Measurements from ENCODE around the gene XPR1.
"Not testable (repeated sequence)": the region's sequence is repeated elsewhere in the genome, so short reads cannot be mapped to it uniquely, and the experiment has no call there.

Gene XPR1

GRCh38 chr1:180789460-180789859, 157.6 kb downstream of the XPR1 start:
- Histone ChIP-seq H3K36me3 (ENCODE audit: insufficient read depth, low read length) (peaks cover 5% of the 10 kb centered on the region), H3K4me3 (ENCODE audit: low read depth in 1 of 2, low read length in 2 of 2) (no peak overlapping the region), H3K27ac (ENCODE audit: low read depth, low read length) (no peak overlapping the region), H3K27me3 (ENCODE audit: control insufficient read depth in 1 of 2, insufficient read depth in 2 of 2, low read length in 2 of 2) (no peaks in the 10 kb centered on the region), H3K9ac (ENCODE audit: low read length) (no peak overlapping the region), H3K4me1 (ENCODE audit: insufficient read depth, low read length) (no peaks in the 10 kb centered on the region), H3K9me3 (ENCODE audit: low read length) (no peaks in the 10 kb centered on the region)

GRCh38 chr1:180791152-180791551, 159.3 kb downstream of the XPR1 start:
- not testable (repeated sequence) for H3K27me3 ChIP-seq (ENCODE audit: control insufficient read depth in 1 of 2, insufficient read depth in 2 of 2, low read length in 2 of 2); H3K36me3 ChIP-seq (ENCODE audit: insufficient read depth, low read length); H3K9ac ChIP-seq (ENCODE audit: low read length); H3K27ac ChIP-seq (ENCODE audit: low read depth, low read length); H3K4me1 ChIP-seq (ENCODE audit: insufficient read depth, low read length); H3K9me3 ChIP-seq (ENCODE audit: low read length); H3K4me3 ChIP-seq (ENCODE audit: low read depth in 1 of 2, low read length in 2 of 2)

- Histone ChIP-seq H3K4me3 (ENCODE audit: low read depth in 1 of 2, low read length in 2 of 2) (no peak overlapping the region), H3K27me3 (ENCODE audit: control insufficient read depth in 1 of 2, insufficient read depth in 2 of 2, low read length in 2 of 2) (no peaks in the 10 kb centered on the region), H3K4me1 (ENCODE audit: insufficient read depth, low read length) (no peaks in the 10 kb centered on the region), H3K9ac (ENCODE audit: low read length) (no peak overlapping the region), H3K27ac (ENCODE audit: low read depth, low read length) (no peak overlapping the region), H3K9me3 (ENCODE audit: low read length) (no peaks in the 10 kb centered on the region), H3K36me3 (ENCODE audit: insufficient read depth, low read length) (peaks cover 5% of the 10 kb centered on the region)
Measured at GRCh38 chr1:180791806-180792205, 160.0 kb downstream of the XPR1 start.

GRCh38 chr1:180793451-180793850, 161.6 kb downstream of the XPR1 start:
- Histone ChIP-seq H3K27ac (ENCODE audit: low read depth, low read length) (no peak overlapping the region), H3K9me3 (ENCODE audit: low read length) (no peaks in the 10 kb centered on the region), H3K36me3 (ENCODE audit: insufficient read depth, low read length) (peaks cover 5% of the 10 kb centered on the region), H3K9ac (ENCODE audit: low read length) (no peak overlapping the region), H3K4me3 (ENCODE audit: low read depth in 1 of 2, low read length in 2 of 2) (no peak overlapping the region), H3K27me3 (ENCODE audit: control insufficient read depth in 1 of 2, insufficient read depth in 2 of 2, low read length in 2 of 2) (no peaks in the 10 kb centered on the region), H3K4me1 (ENCODE audit: insufficient read depth, low read length) (no peaks in the 10 kb centered on the region)

DNA sequence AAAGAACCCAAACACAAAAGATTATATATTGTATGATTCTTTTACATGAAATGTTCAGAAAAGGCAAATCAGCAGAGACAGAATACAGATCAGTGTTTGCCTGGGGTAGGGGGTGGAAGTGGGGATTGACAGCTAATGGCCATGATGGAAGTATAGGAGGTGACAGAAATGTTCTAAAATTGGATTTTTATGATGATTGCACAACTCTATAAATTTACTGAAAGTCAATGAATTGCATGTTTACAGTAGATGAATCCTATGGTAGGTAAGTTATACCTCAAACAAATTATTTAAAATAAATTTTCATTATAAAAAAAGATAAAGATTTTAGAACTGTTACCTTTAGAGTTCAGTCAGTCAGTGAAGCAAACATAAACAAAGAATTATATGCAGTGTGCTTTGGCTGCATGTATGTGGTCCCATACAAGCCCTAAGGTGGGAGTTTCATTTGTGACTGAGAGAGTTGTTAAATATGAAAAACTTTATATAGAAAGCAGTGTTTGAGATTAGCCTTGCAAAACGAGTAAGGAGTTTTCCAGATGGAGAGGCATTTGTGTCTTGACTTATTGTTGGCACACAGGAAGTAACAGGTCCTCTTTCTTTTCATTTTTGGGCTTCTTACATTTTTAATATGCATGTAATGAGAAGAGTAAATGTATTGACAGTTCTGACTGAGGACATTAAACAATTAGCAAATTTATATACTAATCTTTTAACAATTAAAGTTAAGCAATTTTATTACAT, 165.2 kb downstream of the XPR1 start:
- Histone ChIP-seq H3K36me3 (ENCODE audit: insufficient read depth, low read length) (no peaks in the 10 kb centered on the region), H3K27ac (ENCODE audit: low read depth, low read length) (no peak overlapping the region), H3K9me3 (ENCODE audit: low read length) (no peaks in the 10 kb centered on the region), H3K27me3 (ENCODE audit: control insufficient read depth in 1 of 2, insufficient read depth in 2 of 2, low read length in 2 of 2) (no peaks in the 10 kb centered on the region), H3K4me1 (ENCODE audit: insufficient read depth, low read length) (no peaks in the 10 kb centered on the region), H3K9ac (ENCODE audit: low read length) (no peak overlapping the region), H3K4me3 (ENCODE audit: low read depth in 1 of 2, low read length in 2 of 2) (no peak overlapping the region)

- H3K36me3 ChIP-seq (ENCODE audit: insufficient read depth, low read length), result no peaks in the 10 kb centered on the region
- no peak overlapping the region for H3K4me3 ChIP-seq (ENCODE audit: low read depth in 1 of 2, low read length in 2 of 2)
- H3K27ac ChIP-seq (ENCODE audit: low read depth, low read length), result no peak overlapping the region
- no peak overlapping the region for H3K9ac ChIP-seq (ENCODE audit: low read length)
- H3K27me3 ChIP-seq (ENCODE audit: control insufficient read depth in 1 of 2, insufficient read depth in 2 of 2, low read length in 2 of 2), result no peaks in the 10 kb centered on the region
- H3K4me1 ChIP-seq (ENCODE audit: insufficient read depth, low read length), result no peaks in the 10 kb centered on the region
- no peaks in the 10 kb centered on the region for H3K9me3 ChIP-seq (ENCODE audit: low read length)
Measured at GRCh38 chr1:180800945-180801344, 169.1 kb downstream of the XPR1 start.

DNA sequence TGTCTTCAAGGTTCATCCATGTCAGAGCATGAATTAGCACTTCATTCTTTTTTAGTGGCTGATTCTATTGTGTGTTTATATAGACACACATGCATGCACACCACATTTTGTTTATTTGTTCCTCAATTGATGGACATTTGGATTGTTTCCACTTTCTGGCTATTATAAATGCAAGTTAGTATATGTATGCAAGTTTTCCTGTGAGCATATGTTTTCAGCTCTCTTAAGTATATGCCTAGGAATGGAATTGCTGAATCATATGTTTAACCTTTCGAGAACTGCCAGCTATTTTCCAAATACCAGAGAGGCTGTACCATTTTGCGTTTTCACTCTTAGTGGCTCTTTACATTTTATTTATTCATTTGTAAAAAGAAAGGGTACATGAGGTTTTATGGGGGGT, 171.0 kb downstream of the XPR1 start:
- Histone ChIP-seq H3K4me1 (ENCODE audit: insufficient read depth, low read length) (no peaks in the 10 kb centered on the region), H3K4me3 (ENCODE audit: low read depth in 1 of 2, low read length in 2 of 2) (no peak overlapping the region), H3K9me3 (ENCODE audit: low read length) (no peaks in the 10 kb centered on the region), H3K27me3 (ENCODE audit: control insufficient read depth in 1 of 2, insufficient read depth in 2 of 2, low read length in 2 of 2) (no peaks in the 10 kb centered on the region), H3K9ac (ENCODE audit: low read length) (no peak overlapping the region), H3K36me3 (ENCODE audit: insufficient read depth, low read length) (no peaks in the 10 kb centered on the region), H3K27ac (ENCODE audit: low read depth, low read length) (no peak overlapping the region)

DNA sequence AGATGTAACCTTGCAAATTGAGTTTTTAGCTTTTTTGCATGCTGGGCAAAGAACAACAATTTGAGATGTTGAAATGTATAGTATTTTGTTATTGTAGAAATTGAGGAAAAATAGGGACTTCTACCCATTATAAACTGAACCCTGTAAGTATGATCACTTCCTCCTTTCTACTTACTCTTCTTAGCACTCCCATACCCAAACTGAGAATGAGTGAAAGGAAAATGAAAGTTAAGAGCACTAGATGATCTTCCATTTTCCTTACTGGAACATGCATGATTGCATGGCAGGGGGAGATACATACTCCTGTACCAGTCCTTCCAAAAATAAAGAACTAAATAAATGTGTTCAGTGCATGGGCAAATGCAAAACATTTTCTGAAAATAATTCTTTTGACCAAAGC, 173.5 kb downstream of the XPR1 start:
- Histone ChIP-seq H3K36me3 (ENCODE audit: insufficient read depth, low read length) (no peaks in the 10 kb centered on the region), H3K4me1 (ENCODE audit: insufficient read depth, low read length) (no peaks in the 10 kb centered on the region), H3K9me3 (ENCODE audit: low read length) (no peaks in the 10 kb centered on the region), H3K9ac (ENCODE audit: low read length) (no peak overlapping the region), H3K4me3 (ENCODE audit: low read depth in 1 of 2, low read length in 2 of 2) (no peak overlapping the region), H3K27me3 (ENCODE audit: control insufficient read depth in 1 of 2, insufficient read depth in 2 of 2, low read length in 2 of 2) (no peaks in the 10 kb centered on the region), H3K27ac (ENCODE audit: low read depth, low read length) (no peak overlapping the region)

DNA sequence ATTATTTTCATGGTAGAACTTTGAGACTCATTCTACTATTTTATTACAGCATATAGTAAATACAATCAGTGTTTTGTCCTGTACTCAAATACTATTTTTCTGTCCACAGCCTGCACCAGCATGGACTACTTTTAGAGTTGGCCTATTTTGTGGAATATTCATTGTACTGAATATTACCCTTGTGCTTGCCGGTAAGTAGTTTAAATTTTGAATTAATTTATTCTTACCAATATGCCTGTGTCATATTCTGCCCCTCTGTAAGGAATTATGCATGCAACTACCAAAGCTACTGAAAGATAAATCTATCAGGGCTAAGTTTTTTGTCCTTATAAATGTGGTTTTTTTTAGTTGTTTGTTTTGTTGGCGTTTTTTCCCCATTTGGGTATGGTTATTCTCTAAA, 179.5 kb downstream of the XPR1 start:
- H3K27me3 ChIP-seq (ENCODE audit: control insufficient read depth in 1 of 2, insufficient read depth in 2 of 2, low read length in 2 of 2), result no peaks in the 10 kb centered on the region
- H3K9ac ChIP-seq (ENCODE audit: low read length), result no peak overlapping the region
- no peak overlapping the region for H3K27ac ChIP-seq (ENCODE audit: low read depth, low read length)
- H3K9me3 ChIP-seq (ENCODE audit: low read length), result no peaks in the 10 kb centered on the region
- peaks cover 6% of the 10 kb centered on the region for H3K36me3 ChIP-seq (ENCODE audit: insufficient read depth, low read length)
- H3K4me3 ChIP-seq (ENCODE audit: low read depth in 1 of 2, low read length in 2 of 2), result no peak overlapping the region
- H3K4me1 ChIP-seq (ENCODE audit: insufficient read depth, low read length), result no peaks in the 10 kb centered on the region

DNA sequence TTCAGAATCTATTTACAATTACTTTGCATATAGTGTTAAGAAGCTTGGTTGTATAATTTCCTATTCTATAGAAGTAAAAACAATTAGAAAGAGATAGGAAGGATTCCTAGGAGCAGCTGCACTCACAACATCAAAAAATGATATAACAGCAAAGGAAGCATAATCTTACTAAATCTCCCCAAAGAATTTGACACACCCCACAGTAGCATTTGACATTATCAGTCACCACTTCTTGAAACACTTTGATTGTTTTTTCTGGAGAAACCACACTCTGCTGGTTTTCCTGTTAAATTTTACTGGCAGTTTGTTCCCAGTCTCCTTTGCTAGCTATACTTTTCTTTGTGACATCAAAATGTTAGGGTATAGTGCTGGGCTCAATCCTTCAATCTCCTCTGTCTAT, 180.1 kb downstream of the XPR1 start:
- Histone ChIP-seq H3K36me3 (ENCODE audit: insufficient read depth, low read length) (peaks cover 6% of the 10 kb centered on the region), H3K4me1 (ENCODE audit: insufficient read depth, low read length) (no peaks in the 10 kb centered on the region), H3K9ac (ENCODE audit: low read length) (no peak overlapping the region), H3K27me3 (ENCODE audit: control insufficient read depth in 1 of 2, insufficient read depth in 2 of 2, low read length in 2 of 2) (no peaks in the 10 kb centered on the region), H3K27ac (ENCODE audit: low read depth, low read length) (no peak overlapping the region), H3K4me3 (ENCODE audit: low read depth in 1 of 2, low read length in 2 of 2) (no peak overlapping the region), H3K9me3 (ENCODE audit: low read length) (no peaks in the 10 kb centered on the region)

- Histone ChIP-seq H3K27ac (ENCODE audit: low read depth, low read length) (no peak overlapping the region), H3K9ac (ENCODE audit: low read length) (no peak overlapping the region), H3K4me3 (ENCODE audit: low read depth in 1 of 2, low read length in 2 of 2) (no peak overlapping the region), H3K4me1 (ENCODE audit: insufficient read depth, low read length) (no peaks in the 10 kb centered on the region), H3K27me3 (ENCODE audit: control insufficient read depth in 1 of 2, insufficient read depth in 2 of 2, low read length in 2 of 2) (no peaks in the 10 kb centered on the region), H3K9me3 (ENCODE audit: low read length) (no peaks in the 10 kb centered on the region), H3K36me3 (ENCODE audit: insufficient read depth, low read length) (peaks cover 6% of the 10 kb centered on the region)
Measured at GRCh38 chr1:180814258-180814657, 182.4 kb downstream of the XPR1 start.

GRCh38 chr1:180815188-180815587, 183.4 kb downstream of the XPR1 start:
- Histone ChIP-seq H3K27ac (ENCODE audit: low read depth, low read length) (no peak overlapping the region), H3K27me3 (ENCODE audit: control insufficient read depth in 1 of 2, insufficient read depth in 2 of 2, low read length in 2 of 2) (no peaks in the 10 kb centered on the region), H3K36me3 (ENCODE audit: insufficient read depth, low read length) (peaks cover 6% of the 10 kb centered on the region), H3K4me3 (ENCODE audit: low read depth in 1 of 2, low read length in 2 of 2) (no peak overlapping the region), H3K4me1 (ENCODE audit: insufficient read depth, low read length) (no peaks in the 10 kb centered on the region), H3K9me3 (ENCODE audit: low read length) (no peaks in the 10 kb centered on the region), H3K9ac (ENCODE audit: low read length) (no peak overlapping the region)
